GM19452 (cell line): ENCODE results near the gene ASAP2.

Source experiments
- ATAC-seq: cut with Tn5 transposase; IDR thresholded peaks from one replicate; pipeline ENCODE4 v1.9.1; 2021; ENCODE audit not compliant: unreplicated experiment

Gene ASAP2

GRCh38 chr2:9337901-9338300, 131.3 kb downstream of the ASAP2 start:
- no peak for ATAC-seq

- no peak for ATAC-seq
Observed at GRCh38 chr2:9341337-9341887, 134.8 kb downstream of the ASAP2 start.

GRCh38 chr2:9342659-9343058, 136.0 kb downstream of the ASAP2 start:
- no peak for ATAC-seq

GRCh38 chr2:9343524-9343923, 136.9 kb downstream of the ASAP2 start:
- ATAC-seq: no peak

GRCh38 chr2:9344434-9344833, 137.8 kb downstream of the ASAP2 start:
- ATAC-seq: no peak

- no peak for ATAC-seq
Observed at GRCh38 chr2:9345343-9345742, 138.7 kb downstream of the ASAP2 start.

- no peak for ATAC-seq
Observed at GRCh38 chr2:9345997-9346396, 139.4 kb downstream of the ASAP2 start.

- no peak for ATAC-seq
Observed at GRCh38 chr2:9346885-9347284, 140.3 kb downstream of the ASAP2 start.

- ATAC-seq: no peak
Observed at GRCh38 chr2:9347411-9347881, 140.8 kb downstream of the ASAP2 start.

- ATAC-seq: no peak
Observed at GRCh38 chr2:9354318-9354717, 147.7 kb downstream of the ASAP2 start.

GRCh38 chr2:9355270-9355669, 148.7 kb downstream of the ASAP2 start:
- ATAC-seq: no peak

GRCh38 chr2:9355716-9356115, 149.1 kb downstream of the ASAP2 start:
- no peak for ATAC-seq

- no peak for ATAC-seq
Observed at GRCh38 chr2:9356261-9356660, 149.6 kb downstream of the ASAP2 start.

GRCh38 chr2:9358846-9359245, 152.2 kb downstream of the ASAP2 start:
- no peak for ATAC-seq

- no peak for ATAC-seq
Observed at GRCh38 chr2:9359463-9359862, 152.9 kb downstream of the ASAP2 start.

GRCh38 chr2:9360110-9360509, 153.5 kb downstream of the ASAP2 start:
- no peak for ATAC-seq

GRCh38 chr2:9360701-9361100, 154.1 kb downstream of the ASAP2 start:
- no peak for ATAC-seq

- no peak for ATAC-seq
Observed at GRCh38 chr2:9364373-9364772, 157.8 kb downstream of the ASAP2 start.

- no peak for ATAC-seq
Observed at GRCh38 chr2:9364791-9365497, 158.3 kb downstream of the ASAP2 start.

- no peak for ATAC-seq
Observed at GRCh38 chr2:9365498-9366019, 158.9 kb downstream of the ASAP2 start.

GRCh38 chr2:9366026-9366425, 159.4 kb downstream of the ASAP2 start:
- no peak for ATAC-seq

GRCh38 chr2:9370746-9371145, 164.1 kb downstream of the ASAP2 start:
- ATAC-seq: no peak

- no peak for ATAC-seq
Observed at GRCh38 chr2:9373047-9373446, 166.4 kb downstream of the ASAP2 start.
